Esophagus squamous epithelium (tissue), 4 donors: Measurements from ENCODE around the gene TCP11.

Experiments used
- POLR2A ChIP-seq, 4 donors: fragments of 450-650 bp; IDR thresholded peaks; one replicate each; pipeline ENCODE4 v1.6.1; 2017; ENCODE audit warnings: antibody characterized with exemption in 4 of 4, mild to moderate bottlenecking in 4 of 4, moderate library complexity in 3 of 4
- TF ChIP-seq, protein P1 (sequence below), 6 experiments: fragments of 450-650 bp in 4 of 6; fragments of 200-600 bp in 2 of 6; sonication (generic) in 2 of 6; IDR thresholded peaks; one replicate each; pipeline ENCODE4 v1.5.1; 2016 to 2019; ENCODE audit warnings: antibody characterized with exemption in 6 of 6, mild to moderate bottlenecking in 4 of 6, moderate library complexity in 4 of 6

DNA sequence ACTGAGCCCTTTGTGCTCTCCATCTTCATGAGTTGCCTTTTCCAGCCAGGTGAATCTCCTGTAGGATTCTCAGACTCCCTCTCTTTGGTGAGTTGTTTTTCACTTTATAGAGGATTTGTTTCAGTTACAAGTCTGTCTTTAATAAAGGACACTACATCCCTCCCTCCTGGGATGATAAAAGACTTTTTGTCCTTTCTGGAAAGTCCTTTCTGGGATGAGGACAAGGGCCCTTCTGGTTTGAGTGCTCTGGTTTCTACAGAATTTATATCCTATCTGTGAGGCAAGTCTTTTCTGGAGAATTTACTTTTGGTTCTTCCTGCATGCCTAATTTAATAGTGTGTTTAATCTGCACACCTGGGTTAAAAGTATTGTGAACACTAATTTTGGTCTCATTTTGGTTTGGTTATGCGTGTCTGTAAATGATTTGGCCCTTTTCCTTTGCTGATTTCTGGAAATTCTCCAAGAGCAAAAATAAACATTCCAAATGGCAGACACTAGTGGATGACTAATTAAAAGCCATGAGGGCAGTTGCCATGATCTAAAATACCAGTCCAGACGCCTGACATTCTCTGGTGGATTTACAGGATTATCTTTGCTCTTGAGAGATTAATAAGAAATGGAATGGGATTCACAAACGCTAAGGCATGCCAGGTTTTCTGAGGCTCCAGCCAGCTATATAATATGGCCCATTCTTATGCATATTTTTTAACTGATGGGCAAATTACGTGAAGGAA is 44.8 kb downstream of the TCP11 start:
- TF ChIP-seq, protein P1, sequence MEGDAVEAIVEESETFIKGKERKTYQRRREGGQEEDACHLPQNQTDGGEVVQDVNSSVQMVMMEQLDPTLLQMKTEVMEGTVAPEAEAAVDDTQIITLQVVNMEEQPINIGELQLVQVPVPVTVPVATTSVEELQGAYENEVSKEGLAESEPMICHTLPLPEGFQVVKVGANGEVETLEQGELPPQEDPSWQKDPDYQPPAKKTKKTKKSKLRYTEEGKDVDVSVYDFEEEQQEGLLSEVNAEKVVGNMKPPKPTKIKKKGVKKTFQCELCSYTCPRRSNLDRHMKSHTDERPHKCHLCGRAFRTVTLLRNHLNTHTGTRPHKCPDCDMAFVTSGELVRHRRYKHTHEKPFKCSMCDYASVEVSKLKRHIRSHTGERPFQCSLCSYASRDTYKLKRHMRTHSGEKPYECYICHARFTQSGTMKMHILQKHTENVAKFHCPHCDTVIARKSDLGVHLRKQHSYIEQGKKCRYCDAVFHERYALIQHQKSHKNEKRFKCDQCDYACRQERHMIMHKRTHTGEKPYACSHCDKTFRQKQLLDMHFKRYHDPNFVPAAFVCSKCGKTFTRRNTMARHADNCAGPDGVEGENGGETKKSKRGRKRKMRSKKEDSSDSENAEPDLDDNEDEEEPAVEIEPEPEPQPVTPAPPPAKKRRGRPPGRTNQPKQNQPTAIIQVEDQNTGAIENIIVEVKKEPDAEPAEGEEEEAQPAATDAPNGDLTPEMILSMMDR (IDR thresholded peaks at IDR 0.05), result no peak
- no peak for TF ChIP-seq POLR2A (IDR thresholded peaks at IDR 0.05)
